ENCODE data around the gene HOXA2.

Gene HOXA2

GRCh38 chr7:27071622-27072390, 30.7 kb downstream of the HOXA2 start:
- no peak for DNase-seq

GRCh38 chr7:27068259-27068658, 34.2 kb downstream of the HOXA2 start:
- DNase-seq: no peak

GRCh38 chr7:27066148-27066547, 36.3 kb downstream of the HOXA2 start:
- DNase-seq: no peak

DNA sequence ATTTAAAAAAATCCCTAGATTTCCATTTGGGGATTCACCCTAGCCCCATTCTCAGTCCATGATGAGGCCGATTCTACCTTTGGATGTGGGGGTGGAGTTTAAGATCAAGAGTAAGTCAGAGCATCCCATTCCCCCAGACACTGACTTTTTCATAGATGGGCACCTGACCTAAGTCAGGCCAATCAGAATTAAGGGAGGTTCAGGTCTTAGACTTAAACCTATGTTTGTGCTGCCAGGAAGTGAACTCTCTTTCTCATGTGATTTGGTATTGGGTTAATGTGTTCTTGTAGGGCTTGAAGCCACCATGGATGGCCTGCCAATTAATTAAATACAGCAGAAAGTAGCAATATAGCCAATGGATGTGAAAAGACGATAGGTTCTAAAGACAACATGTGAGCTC, 36.8 kb downstream of the HOXA2 start:
- no peak for DNase-seq

DNA sequence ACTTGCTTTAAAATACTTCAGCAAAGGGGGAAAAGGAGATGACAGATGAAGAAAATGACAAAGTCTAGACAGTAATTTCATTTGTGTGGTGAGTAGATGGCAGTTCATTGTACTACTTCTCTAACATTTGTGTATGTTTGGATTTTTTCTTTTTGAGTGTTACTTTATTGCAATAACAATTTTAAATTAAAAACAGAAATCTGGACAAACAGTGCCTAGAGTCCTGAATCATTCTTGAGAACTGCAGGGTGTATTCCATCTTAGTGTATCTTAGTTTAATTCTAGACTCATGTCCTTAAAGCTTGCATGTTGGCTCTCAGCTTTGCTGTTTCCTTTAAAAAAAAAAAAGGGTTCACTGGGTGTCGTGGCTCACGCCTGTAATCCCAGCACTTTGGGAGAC, 37.8 kb downstream of the HOXA2 start:
- DNase-seq: no peak

DNA sequence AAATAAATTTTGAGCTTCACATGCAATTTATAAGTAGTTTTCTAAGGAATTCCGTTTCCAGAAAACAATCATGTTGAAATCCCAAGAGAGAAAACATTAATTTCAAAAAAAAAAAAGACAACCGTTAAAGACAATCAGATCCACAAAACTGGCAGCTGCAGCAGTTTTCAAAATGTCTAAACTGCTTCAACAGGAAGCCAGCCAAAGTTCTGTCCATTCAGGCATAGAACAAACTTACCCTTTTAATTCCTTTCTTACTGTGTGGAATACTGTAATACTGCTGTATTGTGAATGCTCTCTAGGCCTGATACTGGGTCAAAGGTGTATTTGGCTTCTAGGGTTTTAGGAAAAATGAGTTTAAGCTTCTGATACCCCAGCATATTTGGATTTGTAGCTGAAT, 38.3 kb downstream of the HOXA2 start:
- DNase-seq: no peak

DNA sequence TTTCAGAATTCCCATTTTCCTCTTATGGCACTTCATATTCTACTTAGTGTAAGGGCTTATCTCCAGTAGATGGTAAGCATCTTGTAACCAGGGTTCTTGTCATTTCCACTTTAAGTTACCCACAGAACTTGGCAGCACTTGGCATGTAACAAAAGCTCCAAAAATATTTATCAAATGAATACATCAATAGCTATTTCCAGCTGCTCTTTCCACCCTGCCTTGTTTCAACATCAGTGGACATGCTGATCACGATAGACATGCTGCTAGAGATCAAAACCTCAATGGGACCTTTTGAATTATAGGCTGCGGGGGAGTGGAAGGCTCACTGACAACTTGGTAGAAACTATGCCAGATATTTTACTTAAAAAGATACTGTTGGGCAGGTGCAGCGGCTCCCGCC, 39.5 kb downstream of the HOXA2 start:
- DNase-seq: no peak

- no peak for DNase-seq
Measured at GRCh38 chr7:27053153-27053552, 49.3 kb downstream of the HOXA2 start.

DNA sequence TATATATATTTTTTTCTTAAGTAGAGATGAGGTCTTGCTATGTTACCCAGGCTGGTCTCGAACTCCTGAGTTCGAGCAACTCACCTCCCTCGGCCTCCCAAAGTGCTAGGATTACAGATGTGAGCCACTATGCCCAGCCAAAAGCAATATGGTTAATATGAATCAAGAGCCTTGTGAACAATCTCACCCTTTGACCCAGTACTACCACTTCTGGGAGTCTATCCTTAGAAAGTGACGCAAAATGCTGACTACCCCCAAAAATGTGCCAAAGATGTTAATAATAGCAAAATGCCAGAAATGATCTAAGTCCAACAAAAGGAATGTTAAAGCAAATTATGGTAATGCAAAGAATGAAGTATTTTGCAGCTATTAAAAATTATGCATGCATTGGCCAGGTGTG, 51.0 kb downstream of the HOXA2 start:
- no peak for DNase-seq
